HepG2 (cell line): ENCODE measurements around the gene RANBP3. TPM values are rescaled to one million over a fixed set of nuclear protein-coding genes. Genes with fewer than 3 reads are reported as not detected.

Experiments used
- ADNP ChIP-seq: sonication (generic); formaldehyde crosslinking; IDR thresholded peaks from 2 replicates; pipeline ENCODE4 v1.4.0; 2020; ENCODE audit warnings: missing genetic modification reagents
- AKAP8 ChIP-seq: sonication (generic); formaldehyde crosslinking; IDR thresholded peaks from 2 replicates; pipeline ENCODE4 v1.5.1; 2020; ENCODE audit warnings: mild to moderate bottlenecking, missing genetic modification reagents
- FOXK2 ChIP-seq: fragments of 450-650 bp; IDR thresholded peaks from 2 replicates; pipeline ENCODE4 v1.6.1; 2016
- GMEB1 ChIP-seq: sonication (generic); formaldehyde crosslinking; IDR thresholded peaks from 2 replicates; pipeline ENCODE4 v1.5.1; 2020; ENCODE audit warnings: missing genetic modification reagents, mild to moderate bottlenecking, borderline replicate concordance
- HNF1A ChIP-seq, 2 experiments: sonication (generic) in 1 of 2; formaldehyde crosslinking in 1 of 2; IDR thresholded peaks; 2 replicates each; pipeline versions ENCODE4 v1.4.0 to v1.6.1; 2016 to 2020; ENCODE audit warnings: borderline replicate concordance in 1 of 2, low read depth in 1 of 2, mild to moderate bottlenecking in 1 of 2, missing genetic modification reagents in 1 of 2
- MTF1 ChIP-seq: sonication (generic); formaldehyde crosslinking; IDR thresholded peaks from 2 replicates; pipeline ENCODE4 v1.5.0; 2020; ENCODE audit warnings: missing genetic modification reagents
- MYC ChIP-seq: sonication (generic); formaldehyde crosslinking; IDR thresholded peaks from 2 replicates; pipeline ENCODE4 v1.9.0; 2021; ENCODE audit warnings: missing genetic modification reagents, borderline replicate concordance
- NCOR1 ChIP-seq: fragments of 200-600 bp; sonication (generic); IDR thresholded peaks from 2 replicates; pipeline ENCODE4 v1.7.0; 2017; ENCODE audit warnings: antibody characterized with exemption, low read length, borderline replicate concordance
- SRF ChIP-seq: IDR thresholded peaks from 2 replicates; pipeline ENCODE4 v1.6.1; 2011; ENCODE audit warnings: mild to moderate bottlenecking, low read depth, low read length, moderate library complexity
- ZHX1 ChIP-seq: sonication (generic); formaldehyde crosslinking; IDR thresholded peaks from 2 replicates; pipeline ENCODE4 v1.8.1; 2022; ENCODE audit warnings: low read depth, mild to moderate bottlenecking, missing genetic modification reagents
- ZMYM3 ChIP-seq: sonication (generic); formaldehyde crosslinking; IDR thresholded peaks from 2 replicates; pipeline ENCODE4 v1.5.1; 2020; ENCODE audit warnings: mild to moderate bottlenecking, missing genetic modification reagents
- ZNF512 ChIP-seq: sonication (generic); formaldehyde crosslinking; IDR thresholded peaks from 2 replicates; pipeline ENCODE4 v1.4.0; 2020; ENCODE audit warnings: mild to moderate bottlenecking, missing genetic modification reagents
- ZNF574 ChIP-seq: sonication (generic); formaldehyde crosslinking; IDR thresholded peaks from 2 replicates; pipeline ENCODE4 v1.4.0; 2020; ENCODE audit warnings: missing genetic modification reagents
- ZNF761 ChIP-seq: sonication (generic); formaldehyde crosslinking; conservative IDR thresholded peaks from 2 replicates; pipeline ENCODE4 v1.4.0; 2020; ENCODE audit warnings: mild to moderate bottlenecking, missing genetic modification reagents
- polyA plus RNA-seq, 8 experiments: library from polyadenylated mRNA; depleted of rRNA in 3 of 8; stranded (reverse) in 7 of 8; unstranded in 1 of 8; fragments of >200 nt; fragmentation: Illumina TruSeq in 4 of 8; extraction: Trizol in 4 of 8; gene quantifications; 2 replicates each; pipeline versions ENCODE4 v1.2.1 to v1.2.3, GENCODE V29; 2011 to 2016; ENCODE audit warnings: low read depth in 4 of 8, missing spikeins in 1 of 8, mixed read lengths in 1 of 8; ENCODE audit not compliant: insufficient read depth in 1 of 8
- total RNA-seq, 5 experiments: library from RNA; depleted of rRNA; stranded (reverse); fragments of >200 nt; fragmentation: Illumina TruSeq; extraction: Trizol; gene quantifications; 2 replicates each; pipeline ENCODE4 v1.2.3, GENCODE V29; 2016; ENCODE audit warnings: low read depth in 1 of 5

RANBP3 gene
- total and polyA plus RNA-seq, 2 of the 13 experiments (the other 11 are each of a cell fraction or from before 2014, with no cell fraction given), result 39.5 to 149 TPM

GRCh38 chr19:5978606-5979552 lies 939 bp upstream of the RANBP3 start (continued):
- TF ChIP-seq HNF1A (IDR thresholded peaks at IDR 0.05; ENCODE audit: low read depth) (no peak), HNF1A (CRISPR knock-in tag; IDR thresholded peaks at IDR 0.05; ENCODE audit: borderline replicate concordance) (no peak), ZMYM3 (peak; percentile 55; the same call in 1 of the 2 replicates), NCOR1 (no peak), SRF (no peak), ZHX1 (CRISPR knock-in tag) (no peak), FOXK2 (no peak), GMEB1 (CRISPR knock-in tag) (no peak), ADNP (CRISPR knock-in tag) (0 out of 2 replicates have a peak, but pooled peaks have one; percentile 32), ZNF512 (CRISPR knock-in tag) (0 out of 2 replicates have a peak, but pooled peaks have one; percentile 7), AKAP8 (CRISPR knock-in tag) (no peak), ZNF574 (CRISPR knock-in tag) (no peak), ZNF761 (CRISPR knock-in tag) (no peak), MTF1 (CRISPR knock-in tag) (no peak), MYC (CRISPR knock-in tag) (no peak)
